Sigmoid colon (tissue), 7 donors: ENCODE data around the gene PRSS1. TPM values are rescaled to one million over a fixed set of nuclear protein-coding genes. Genes with fewer than 3 reads are reported as not detected.

Experiments
- DNase-seq: peaks from one replicate; pipeline ENCODE4 v3.0.0-alpha.2; 2019
- H3K27ac ChIP-seq, 4 donors: fragments of 200-600 bp; sonication (generic); one replicate each; pipeline ENCODE4 v1.5.1; 2016 to 2019; ENCODE audit warnings: mild to moderate bottlenecking in 1 of 4
- H3K27me3 ChIP-seq, 3 donors: fragments of 200-600 bp; sonication (generic); one replicate each; pipeline ENCODE4 v1.5.1; 2019; ENCODE audit warnings: mild to moderate bottlenecking in 1 of 3
- H3K36me3 ChIP-seq, 4 donors: fragments of 200-600 bp; sonication (generic); one replicate each; pipeline ENCODE4 v1.5.1; 2016 to 2019
- H3K4me1 ChIP-seq, 4 donors: fragments of 200-600 bp; sonication (generic); one replicate each; pipeline ENCODE4 v1.5.1; 2017 to 2019
- H3K4me3 ChIP-seq, 4 donors: fragments of 200-600 bp; sonication (generic); one replicate each; pipeline ENCODE4 v1.5.1; 2017 to 2019; ENCODE audit warnings: mild to moderate bottlenecking in 2 of 4, moderate library complexity in 1 of 4
- H3K9me3 ChIP-seq, 4 donors: fragments of 200-600 bp in 3 of 4; sonication (generic) in 3 of 4; one replicate each; pipeline versions ENCODE4 v1.5.1 to v1.6.1; 2013 to 2019
- EP300 ChIP-seq, 4 donors: sonication (generic); formaldehyde crosslinking; IDR thresholded peaks; one replicate each; pipeline ENCODE4 v1.6.1; 2017; ENCODE audit warnings: antibody characterized with exemption in 4 of 4
- POLR2A ChIP-seq, 2 donors: fragments of 450-650 bp; IDR thresholded peaks; one replicate each; pipeline ENCODE4 v1.6.1; 2016; ENCODE audit warnings: antibody characterized with exemption in 2 of 2, mild to moderate bottlenecking in 2 of 2, moderate library complexity in 2 of 2
- POLR2AphosphoS5 ChIP-seq, 4 donors: sonication (generic); formaldehyde crosslinking; IDR thresholded peaks; one replicate each; pipeline ENCODE4 v1.6.1; 2017; ENCODE audit warnings: antibody characterized with exemption in 4 of 4
- WGBS, 2 donors: extraction: QIAGEN DNeasy Blood & Tissue Kit; methylation state at CpG; one replicate each; pipeline ENCODE4 v1.1.7; 2013; 5-methylcytosine and 5-hydroxymethylcytosine counted together
- intact Hi-C: fragments of 100-400 bp; cut with DNase I; formaldehyde crosslinking; loops from one replicate; pipeline ENCODE4 v1.15.1; 2023
- polyA plus RNA-seq, 3 donors: library from polyadenylated mRNA; stranded (reverse); fragments of 200-250 nt; gene quantifications; one replicate each; pipeline ENCODE4 v1.2.3, GENCODE V29; 2013
- total RNA-seq, 4 donors: library from RNA; depleted of rRNA; stranded (reverse); fragments of >200 nt; gene quantifications; one replicate each; pipeline ENCODE4 v1.1.0, GENCODE V29; 2016
- TF ChIP-seq, protein P1 (sequence below), 4 experiments: fragments of 450-650 bp in 3 of 4; fragments of 200-600 bp in 1 of 4; IDR thresholded peaks; one replicate each; pipeline ENCODE4 v1.5.1; 2016 to 2019; ENCODE audit warnings: antibody characterized with exemption in 4 of 4, mild to moderate bottlenecking in 3 of 4, moderate library complexity in 2 of 4
- donor health status: healthy with polysubstance abuse.
- donor health status: Bipolar disorder and iron deficiency.
- donor health status: healthy.

Gene PRSS1
- total and polyA plus RNA-seq, 7 donors = 0.67 to 25.8 (median 1.8) TPM; not detected in 4

GRCh38 chr7:142791502-142791901, 42.2 kb downstream of the PRSS1 start:
- 81 to 82% methylated on average over 7 of the region's 7 CpGs for WGBS, 2 donors
- Histone ChIP-seq H3K9me3 (no peaks in the 10 kb centered on the region), H3K36me3 (no peaks in the 10 kb centered on the region), H3K4me3 (no peak overlapping the region), H3K27me3 (peaks cover 3 to 39% (median 12%) of the 10 kb centered on the region in 3 donors), H3K27ac (no peak overlapping the region), H3K4me1 (peaks cover 0 to 3% (median 1%) of the 10 kb centered on the region in 4 donors)
- intact Hi-C loops = no loop called here
- TF ChIP-seq POLR2A (IDR thresholded peaks at IDR 0.05) (no peak), EP300 (IDR thresholded peaks at IDR 0.05) (no peak), POLR2AphosphoS5 (IDR thresholded peaks at IDR 0.05) (no peak)
- TF ChIP-seq, protein P1, sequence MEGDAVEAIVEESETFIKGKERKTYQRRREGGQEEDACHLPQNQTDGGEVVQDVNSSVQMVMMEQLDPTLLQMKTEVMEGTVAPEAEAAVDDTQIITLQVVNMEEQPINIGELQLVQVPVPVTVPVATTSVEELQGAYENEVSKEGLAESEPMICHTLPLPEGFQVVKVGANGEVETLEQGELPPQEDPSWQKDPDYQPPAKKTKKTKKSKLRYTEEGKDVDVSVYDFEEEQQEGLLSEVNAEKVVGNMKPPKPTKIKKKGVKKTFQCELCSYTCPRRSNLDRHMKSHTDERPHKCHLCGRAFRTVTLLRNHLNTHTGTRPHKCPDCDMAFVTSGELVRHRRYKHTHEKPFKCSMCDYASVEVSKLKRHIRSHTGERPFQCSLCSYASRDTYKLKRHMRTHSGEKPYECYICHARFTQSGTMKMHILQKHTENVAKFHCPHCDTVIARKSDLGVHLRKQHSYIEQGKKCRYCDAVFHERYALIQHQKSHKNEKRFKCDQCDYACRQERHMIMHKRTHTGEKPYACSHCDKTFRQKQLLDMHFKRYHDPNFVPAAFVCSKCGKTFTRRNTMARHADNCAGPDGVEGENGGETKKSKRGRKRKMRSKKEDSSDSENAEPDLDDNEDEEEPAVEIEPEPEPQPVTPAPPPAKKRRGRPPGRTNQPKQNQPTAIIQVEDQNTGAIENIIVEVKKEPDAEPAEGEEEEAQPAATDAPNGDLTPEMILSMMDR (IDR thresholded peaks at IDR 0.05) = no peak
- DNase-seq = no peak

DNA sequence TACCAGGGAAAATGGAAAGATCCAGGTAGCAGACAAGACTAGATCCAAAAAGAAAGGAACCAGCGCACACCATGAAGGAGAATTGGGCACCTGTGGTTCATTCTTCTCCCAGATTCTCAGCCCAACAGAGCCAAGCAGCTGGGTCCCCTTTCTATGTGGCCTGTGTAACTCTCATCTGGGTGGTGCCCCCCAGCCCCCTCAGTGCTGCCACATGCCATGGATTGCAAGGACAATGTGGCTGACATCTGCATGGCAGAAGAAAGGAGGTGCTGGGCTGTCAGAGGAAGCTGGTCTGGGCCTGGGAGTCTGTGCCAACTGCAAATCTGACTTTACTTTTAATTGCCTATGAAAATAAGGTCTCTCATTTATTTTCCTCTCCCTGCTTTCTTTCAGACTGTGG, 42.9 kb downstream of the PRSS1 start:
- no peak for DNase-seq
- Histone ChIP-seq H3K4me1 (peaks cover 0 to 10% (median 8%) of the 10 kb centered on the region in 4 donors), H3K9me3 (no peaks in the 10 kb centered on the region), H3K27me3 (peaks cover 9 to 45% (median 18%) of the 10 kb centered on the region in 3 donors), H3K27ac (no peak overlapping the region), H3K4me3 (no peak overlapping the region), H3K36me3 (no peaks in the 10 kb centered on the region)
- TF ChIP-seq EP300 (IDR thresholded peaks at IDR 0.05) (no peak), POLR2A (IDR thresholded peaks at IDR 0.05) (no peak), POLR2AphosphoS5 (IDR thresholded peaks at IDR 0.05) (no peak)
- TF ChIP-seq, protein P1 (IDR thresholded peaks at IDR 0.05) = no peak
- whole genome bisulfite sequencing, 2 donors = 82 to 97% methylated on average over 1 of the region's 1 CpG
- intact Hi-C loops = no loop called here

DNA sequence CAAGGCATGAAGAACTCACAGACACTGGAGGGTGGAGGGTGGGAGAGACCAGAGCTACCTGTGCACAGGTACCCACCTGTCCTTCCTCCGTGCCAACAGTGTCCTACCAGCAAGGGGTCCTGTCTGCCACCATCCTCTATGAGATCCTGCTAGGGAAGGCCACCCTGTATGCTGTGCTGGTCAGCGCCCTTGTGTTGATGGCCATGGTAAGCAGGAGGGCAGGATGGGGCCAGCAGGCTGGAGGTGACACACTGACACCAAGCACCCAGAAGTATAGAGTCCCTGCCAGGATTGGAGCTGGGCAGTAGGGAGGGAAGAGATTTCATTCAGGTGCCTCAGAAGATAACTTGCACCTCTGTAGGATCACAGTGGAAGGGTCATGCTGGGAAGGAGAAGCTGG, 43.3 kb downstream of the PRSS1 start:
- 86% methylated on average over 2 of the region's 2 CpGs for WGBS, 2 donors
- no peak overlapping the region for H3K4me3 ChIP-seq
- DNase-seq = no peak
- H3K9me3 ChIP-seq = no peaks in the 10 kb centered on the region
- no peaks in the 10 kb centered on the region for H3K36me3 ChIP-seq
- intact Hi-C loops = no loop called here
- peaks cover 14 to 50% (median 23%) of the 10 kb centered on the region in 3 donors for H3K27me3 ChIP-seq
- H3K4me1 ChIP-seq = peaks cover 0 to 14% (median 12%) of the 10 kb centered on the region in 4 donors
- no peak overlapping the region for H3K27ac ChIP-seq
- TF ChIP-seq POLR2A (IDR thresholded peaks at IDR 0.05) = no peak
- TF ChIP-seq, protein P1 (IDR thresholded peaks at IDR 0.05) = no peak
- no peak for TF ChIP-seq EP300 (IDR thresholded peaks at IDR 0.05)
- no peak for TF ChIP-seq POLR2AphosphoS5 (IDR thresholded peaks at IDR 0.05)

DNA sequence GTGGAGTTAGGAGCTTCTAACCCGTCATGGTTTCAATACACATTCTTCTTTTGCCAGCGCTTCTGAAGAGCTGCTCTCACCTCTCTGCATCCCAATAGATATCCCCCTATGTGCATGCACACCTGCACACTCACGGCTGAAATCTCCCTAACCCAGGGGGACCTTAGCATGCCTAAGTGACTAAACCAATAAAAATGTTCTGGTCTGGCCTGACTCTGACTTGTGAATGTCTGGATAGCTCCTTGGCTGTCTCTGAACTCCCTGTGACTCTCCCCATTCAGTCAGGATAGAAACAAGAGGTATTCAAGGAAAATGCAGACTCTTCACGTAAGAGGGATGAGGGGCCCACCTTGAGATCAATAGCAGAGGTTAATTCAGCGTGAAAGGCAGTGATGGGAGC, 43.9 kb downstream of the PRSS1 start:
- Histone ChIP-seq H3K27me3 (peaks cover 19 to 55% (median 29%) of the 10 kb centered on the region in 3 donors), H3K4me1 (peaks cover 0 to 18% (median 17%) of the 10 kb centered on the region in 4 donors), H3K27ac (no peak overlapping the region), H3K36me3 (no peaks in the 10 kb centered on the region), H3K9me3 (no peaks in the 10 kb centered on the region), H3K4me3 (no peak overlapping the region)
- intact Hi-C loops = no loop called here
- no peak for DNase-seq
- TF ChIP-seq EP300 (IDR thresholded peaks at IDR 0.05) = no peak
- TF ChIP-seq POLR2AphosphoS5 (IDR thresholded peaks at IDR 0.05) = no peak
- WGBS, 2 donors = 70 to 77% methylated on average over 5 of the region's 5 CpGs

DNA sequence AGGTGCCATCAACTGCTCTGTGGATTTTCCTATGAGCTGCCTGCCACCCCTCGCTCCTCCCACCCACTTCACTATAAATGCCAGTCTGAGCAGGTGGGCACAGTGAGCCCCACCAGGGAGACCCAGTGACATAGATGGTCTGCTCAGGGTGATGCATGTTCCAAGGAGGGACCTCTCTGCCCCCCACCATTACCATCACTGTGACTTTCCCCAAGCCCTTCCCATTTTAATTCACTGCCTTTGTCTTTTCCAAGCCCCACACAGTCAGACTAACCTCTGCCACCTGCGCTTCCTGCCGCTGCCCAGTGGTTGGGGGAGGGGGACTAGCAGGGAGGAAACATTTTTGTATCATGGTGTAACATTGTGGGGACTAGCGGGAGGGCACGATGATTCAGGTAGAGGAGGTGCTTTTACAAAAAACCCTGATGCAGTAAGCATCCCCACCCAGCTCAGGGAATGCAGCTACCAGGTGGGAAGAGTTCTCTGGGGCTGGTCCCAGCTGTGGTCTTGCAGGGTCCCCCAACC, 46.1 kb downstream of the PRSS1 start:
- no peaks in the 10 kb centered on the region for H3K36me3 ChIP-seq
- H3K4me3 ChIP-seq = no peak overlapping the region
- no peak overlapping the region for H3K27ac ChIP-seq
- no peak for DNase-seq
- TF ChIP-seq POLR2AphosphoS5 (IDR thresholded peaks at IDR 0.05) (no peak), POLR2A (IDR thresholded peaks at IDR 0.05) (no peak), EP300 (IDR thresholded peaks at IDR 0.05) (no peak)
- TF ChIP-seq, protein P1 (IDR thresholded peaks at IDR 0.05) = no peak
- intact Hi-C loops = no loop called here
- H3K9me3 ChIP-seq = no peaks in the 10 kb centered on the region
- H3K27me3 ChIP-seq = peaks cover 19 to 69% (median 43%) of the 10 kb centered on the region in 3 donors
- peaks cover 0 to 18% (median 17%) of the 10 kb centered on the region in 4 donors for H3K4me1 ChIP-seq
- 27 to 50% methylated on average over 5 of the region's 5 CpGs for WGBS, 2 donors
